Activated CD4-positive, CD25-positive, alpha-beta regulatory T cell treated with anti-CD3 and anti-CD28 coated beads, Interleukin-2, amount 50 U/mL, for 24 hours (primary cell): ENCODE results near the gene PPP1R1B.
A peak's percentile ranks its signal among the peaks of the same experiment; 100 is the strongest.
"Not testable (repeated sequence)": the region's sequence is repeated elsewhere in the genome, so short reads cannot be mapped to it uniquely, and the experiment has no call there.

ENCODE experiments used
- ATAC-seq, 2 donors: fragments of 150-1000 bp; cut with Tn5 transposase; one replicate each; pipeline ENCODE4 v1.10.0; 2021; ENCODE audit warnings: mild to moderate bottlenecking in 1 of 2, moderate library complexity in 1 of 2

Gene PPP1R1B

DNA sequence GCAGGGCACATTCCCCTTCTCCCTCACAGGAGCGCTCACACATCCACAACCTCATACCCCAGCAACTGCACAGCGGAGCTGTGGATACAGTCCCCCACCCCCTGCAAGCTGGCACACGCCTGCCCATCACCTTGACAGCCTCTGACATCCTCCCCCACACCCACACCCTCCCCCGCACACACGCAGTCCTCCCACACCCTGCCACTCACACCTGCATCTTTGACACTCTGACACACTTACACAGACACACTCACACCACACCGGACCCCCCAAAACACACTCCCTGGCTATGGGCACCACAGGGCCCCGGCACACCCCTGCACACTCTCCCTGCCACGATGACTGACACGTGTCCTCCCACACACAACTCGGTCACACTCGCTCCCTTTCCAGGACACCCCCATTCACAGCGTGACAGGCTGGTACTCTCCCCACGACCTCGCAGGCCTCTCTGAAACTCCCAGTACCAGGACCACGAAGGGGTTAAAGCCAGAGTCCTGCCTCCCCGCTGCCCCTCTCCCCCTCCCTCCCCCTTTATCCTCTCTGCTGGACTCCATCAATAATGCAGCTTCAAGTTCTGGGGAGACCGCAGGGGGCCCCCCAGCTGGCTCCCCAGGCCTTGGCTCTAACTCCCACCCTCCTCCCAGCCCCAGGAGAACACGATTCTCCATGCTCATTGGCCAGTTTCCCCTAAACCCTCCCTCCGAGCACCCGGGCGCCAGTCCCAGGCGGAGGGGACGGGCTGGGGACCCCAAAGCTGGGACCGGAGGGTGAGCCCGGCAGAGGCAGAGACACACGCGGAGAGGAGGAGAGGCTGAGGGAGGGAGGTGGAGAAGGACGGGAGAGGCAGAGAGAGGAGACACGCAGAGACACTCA lies at the start of gene PPP1R1B:
TSS of gene PPP1R1B (plus strand) at position 782 of the 876 bp plus-strand sequence. CDS start 441 bp downstream, outside the sequence.
- ATAC-seq = no peak

DNA sequence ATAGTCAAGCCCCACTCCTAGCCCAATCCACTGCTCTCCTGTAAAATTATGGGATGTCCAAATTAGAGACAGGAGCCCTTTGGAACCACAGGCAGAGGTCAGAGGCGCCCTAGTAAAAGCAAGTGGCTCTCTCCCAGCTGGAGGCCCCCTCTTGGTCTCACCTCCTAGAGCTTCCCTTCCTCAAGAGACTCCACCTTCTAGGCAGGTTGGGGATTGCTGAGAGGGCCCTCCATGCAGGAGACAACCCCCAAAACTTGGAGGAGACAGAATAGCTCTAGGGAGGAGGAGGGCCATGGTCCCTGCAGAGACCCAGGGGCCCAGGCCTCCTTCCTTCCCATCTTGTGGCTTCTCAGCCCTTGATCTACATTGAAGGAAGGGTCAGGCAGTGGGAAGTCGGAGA lies 48.5 kb upstream of the PPP1R1B start:
- ATAC-seq = no peak

DNA sequence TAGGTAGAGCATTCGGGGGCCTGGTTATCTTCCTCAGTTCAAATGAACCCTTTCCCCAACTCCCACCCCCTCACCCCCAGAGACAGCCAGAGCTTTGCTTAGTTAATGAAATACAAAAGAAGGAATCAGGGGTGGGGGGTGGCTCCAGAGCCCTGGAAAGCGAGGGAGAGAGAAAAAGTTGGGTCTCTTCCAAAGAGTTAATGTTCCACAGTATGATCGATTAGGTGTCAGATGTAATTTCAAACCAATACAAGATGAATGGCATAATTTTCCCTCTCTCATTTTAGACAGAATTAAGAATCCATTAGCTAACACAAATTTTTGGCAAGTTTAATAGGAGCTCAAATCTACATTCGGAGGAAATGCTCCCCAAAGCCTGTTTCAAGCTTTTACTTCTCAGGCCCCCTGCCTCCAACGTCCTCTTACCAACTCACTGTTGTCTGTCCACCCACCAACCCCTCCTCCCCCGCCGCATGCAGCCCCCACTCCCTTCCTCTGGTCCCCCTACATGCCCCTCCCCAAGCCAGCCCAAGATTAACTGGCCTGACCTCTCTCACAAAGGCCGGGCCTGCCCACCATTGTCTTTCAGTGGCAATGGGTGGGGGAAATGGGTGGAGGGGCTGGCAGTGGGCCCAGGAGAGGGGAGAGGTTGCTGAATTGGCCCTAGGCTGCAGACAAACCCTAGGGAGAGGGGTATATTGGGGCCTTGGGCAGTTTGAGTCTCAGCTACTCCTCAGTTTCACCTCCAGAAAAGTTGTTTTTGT lies 47.3 kb upstream of the PPP1R1B start:
- no peak for ATAC-seq

DNA sequence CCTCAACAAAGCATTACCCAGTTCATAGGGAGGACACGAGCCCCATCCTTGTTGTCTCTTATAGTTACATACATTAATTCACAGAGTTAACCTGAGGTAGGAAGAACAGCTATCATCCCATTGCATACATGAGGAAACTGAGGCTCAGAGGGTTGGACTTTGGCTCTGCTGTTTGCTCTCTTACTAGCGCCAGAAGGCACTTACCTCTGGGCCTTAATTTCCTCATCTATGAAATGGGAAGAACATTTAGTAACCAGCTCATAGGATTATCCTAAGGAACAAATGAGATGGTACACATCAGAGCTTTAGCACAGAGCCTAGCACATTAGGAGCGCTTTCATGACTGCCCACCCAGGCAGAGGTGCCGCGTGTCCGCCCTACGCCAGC lies 46.7 kb upstream of the PPP1R1B start:
- ATAC-seq = no peak

DNA sequence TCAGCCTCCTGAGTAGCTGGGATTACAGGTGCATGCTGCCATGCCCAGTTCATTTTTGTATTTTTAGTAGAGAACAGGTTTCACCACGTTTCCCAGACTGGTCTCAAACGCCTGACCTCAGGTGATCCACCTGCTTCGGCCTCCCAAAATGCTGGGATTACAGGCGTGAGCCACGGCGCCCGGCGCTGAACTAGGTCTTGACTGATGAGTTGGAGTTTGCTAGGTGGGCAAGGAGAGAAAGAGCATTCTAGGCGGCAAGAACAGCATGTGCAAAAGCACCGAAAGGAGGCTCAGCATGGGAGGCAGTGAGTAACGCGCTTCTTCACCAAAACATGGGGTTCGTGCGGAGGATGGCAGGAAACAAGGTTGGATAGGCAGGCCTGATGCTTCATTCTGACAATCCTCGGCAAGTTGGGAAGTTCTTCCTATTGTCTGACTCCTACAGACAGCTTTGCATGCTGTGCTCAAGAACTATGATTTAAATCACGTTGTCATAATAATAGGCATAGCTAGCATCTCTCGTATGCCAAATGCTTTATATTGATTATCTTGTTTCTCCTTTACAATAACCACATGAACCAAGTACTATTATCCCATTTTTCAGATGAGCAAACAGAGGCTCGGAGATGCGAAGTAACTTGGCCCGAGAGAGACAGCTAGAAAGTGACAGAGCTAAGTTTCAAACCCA lies 45.5 kb upstream of the PPP1R1B start:
- ATAC-seq = no peak

DNA sequence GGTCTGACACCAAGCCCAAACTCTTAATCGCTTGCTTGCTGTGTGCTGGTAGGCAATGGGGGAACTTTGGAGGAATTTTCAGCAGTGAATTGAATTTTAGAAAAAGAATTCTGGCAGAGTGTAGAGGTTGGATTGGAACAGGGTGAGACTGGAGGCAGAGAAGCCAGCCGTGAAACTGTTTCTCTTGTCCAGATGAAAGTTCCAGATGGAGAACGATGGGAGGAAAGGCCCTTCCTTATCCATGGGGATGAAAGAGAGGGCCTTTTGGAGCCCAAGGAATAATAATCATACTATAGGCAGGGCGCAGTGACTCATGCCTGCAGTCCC lies 45.0 kb upstream of the PPP1R1B start:
- ATAC-seq = no peak

DNA sequence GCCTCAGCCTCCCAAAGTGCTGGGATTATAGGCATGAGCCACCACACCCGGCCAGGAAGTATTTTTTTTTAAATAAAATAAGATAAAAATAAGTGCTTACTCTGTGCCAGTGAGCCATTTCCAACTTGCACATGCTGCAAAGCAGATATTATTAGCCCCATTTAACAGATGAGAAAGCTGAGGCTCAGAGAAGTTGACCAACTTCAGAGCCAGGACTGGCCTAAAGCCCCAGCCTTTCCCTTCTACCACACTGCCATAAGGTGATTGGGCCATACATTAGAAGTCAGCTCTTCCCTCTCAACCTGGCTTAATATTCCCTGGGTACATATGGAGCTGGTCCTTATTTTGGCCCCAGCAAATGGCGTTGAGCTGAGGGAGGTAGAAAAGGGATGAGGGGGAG lies 44.1 kb upstream of the PPP1R1B start:
- ATAC-seq = no peak

DNA sequence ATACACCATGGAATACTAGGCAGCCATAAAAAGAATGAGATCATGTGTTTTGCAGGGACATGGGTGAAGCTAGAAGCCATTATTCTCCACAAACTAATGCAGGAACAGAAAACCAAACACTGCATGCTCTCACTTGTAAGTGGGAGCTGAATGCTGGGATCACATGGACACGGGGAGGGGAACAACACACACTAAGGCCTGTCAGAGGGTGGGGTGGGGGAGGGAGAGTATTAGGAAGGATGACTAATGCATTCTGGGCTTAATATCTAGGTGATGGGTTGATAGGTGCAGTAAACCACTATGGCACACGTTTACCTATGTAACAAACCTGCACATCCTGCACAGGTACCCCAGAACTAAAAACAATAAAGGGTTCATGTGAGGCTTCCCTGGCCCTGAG lies 36.6 kb upstream of the PPP1R1B start:
- not testable (repeated sequence) for ATAC-seq

DNA sequence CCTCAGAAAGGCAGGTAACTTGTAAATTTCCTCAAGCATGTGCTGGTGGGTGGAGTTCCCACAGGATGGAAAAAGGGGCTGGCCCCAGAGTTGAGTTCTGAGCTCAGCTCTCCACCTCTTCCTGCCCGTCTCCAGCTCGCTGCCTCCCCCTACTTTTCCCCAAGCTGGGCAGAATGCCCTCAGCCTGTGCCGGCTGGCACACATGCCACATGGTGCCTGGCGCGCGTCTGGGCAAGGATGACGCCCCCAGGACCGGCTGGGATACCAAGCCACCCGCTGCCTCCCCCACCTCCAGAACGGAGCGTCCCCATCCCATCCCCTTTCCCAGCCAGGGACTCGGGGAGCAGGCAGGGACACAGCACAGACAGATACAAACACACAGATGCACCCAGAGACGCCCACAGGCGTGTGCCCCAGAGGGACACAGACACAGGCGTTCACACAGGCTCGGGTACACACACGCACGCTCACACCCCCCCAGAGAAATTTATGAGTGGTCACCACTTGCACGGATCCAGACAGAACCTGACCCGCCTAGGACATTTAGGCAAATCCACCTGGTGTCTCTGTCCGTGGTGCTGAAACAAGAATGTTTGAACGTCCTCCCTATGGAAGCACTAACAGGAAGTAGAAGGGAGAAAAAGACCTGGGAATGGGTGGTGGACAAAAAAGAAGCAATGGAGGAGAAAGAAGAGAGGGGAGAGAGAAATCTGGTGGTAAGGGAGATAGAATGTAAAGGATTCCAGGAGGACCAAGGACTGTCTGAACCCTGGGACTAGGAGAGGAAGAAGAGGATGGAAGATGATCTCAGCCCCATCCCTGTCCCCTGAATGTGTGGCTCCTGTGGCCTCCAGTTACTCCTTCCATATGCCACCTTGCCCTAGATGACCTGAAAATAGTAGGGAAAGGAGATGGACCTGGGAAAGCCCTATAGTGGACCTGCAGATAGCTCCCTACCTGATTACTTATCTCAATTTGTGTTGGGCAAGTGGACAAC lies 34.5 kb upstream of the PPP1R1B start:
- ATAC-seq = no peak

DNA sequence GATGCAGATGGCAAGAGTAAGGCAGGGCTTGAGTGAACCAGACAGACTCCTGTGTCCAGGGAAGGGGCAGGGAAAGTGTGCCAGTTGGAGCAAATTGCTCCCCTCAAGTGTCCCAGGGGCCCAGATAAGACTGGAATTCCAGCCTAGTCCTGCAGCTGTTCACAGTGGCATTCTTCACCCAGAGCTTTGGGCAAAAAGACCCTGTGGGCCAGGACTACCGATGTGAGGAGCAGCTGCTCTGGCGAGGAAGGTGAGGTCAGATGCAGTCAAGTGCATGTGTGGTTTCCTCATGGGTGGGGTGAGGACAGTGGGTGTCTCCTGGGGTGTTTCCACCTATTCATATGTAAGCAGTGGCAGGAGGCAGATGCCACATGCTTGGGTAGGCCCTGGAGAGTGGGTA lies 33.4 kb upstream of the PPP1R1B start:
- no peak for ATAC-seq

DNA sequence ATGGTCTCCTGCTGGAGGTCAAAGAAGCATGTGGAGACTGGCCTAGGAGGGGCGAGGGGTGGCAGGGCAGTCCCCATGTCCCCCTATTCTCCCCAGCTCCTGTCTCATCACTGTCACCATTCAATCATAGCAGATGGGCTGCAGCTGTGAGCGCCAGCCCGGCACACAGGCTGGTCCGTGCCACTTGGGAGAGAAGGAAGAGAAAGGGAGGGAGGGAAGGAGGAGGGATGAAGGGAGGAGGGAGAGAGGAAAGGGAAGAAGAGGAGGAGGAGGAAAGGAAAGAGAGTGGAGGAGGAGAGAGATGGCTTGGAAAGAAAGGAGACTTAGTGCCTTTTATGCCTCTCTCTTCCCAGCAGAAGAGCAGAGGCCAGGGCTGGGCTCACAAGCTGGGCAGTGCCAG lies 31.5 kb upstream of the PPP1R1B start:
- no peak for ATAC-seq

DNA sequence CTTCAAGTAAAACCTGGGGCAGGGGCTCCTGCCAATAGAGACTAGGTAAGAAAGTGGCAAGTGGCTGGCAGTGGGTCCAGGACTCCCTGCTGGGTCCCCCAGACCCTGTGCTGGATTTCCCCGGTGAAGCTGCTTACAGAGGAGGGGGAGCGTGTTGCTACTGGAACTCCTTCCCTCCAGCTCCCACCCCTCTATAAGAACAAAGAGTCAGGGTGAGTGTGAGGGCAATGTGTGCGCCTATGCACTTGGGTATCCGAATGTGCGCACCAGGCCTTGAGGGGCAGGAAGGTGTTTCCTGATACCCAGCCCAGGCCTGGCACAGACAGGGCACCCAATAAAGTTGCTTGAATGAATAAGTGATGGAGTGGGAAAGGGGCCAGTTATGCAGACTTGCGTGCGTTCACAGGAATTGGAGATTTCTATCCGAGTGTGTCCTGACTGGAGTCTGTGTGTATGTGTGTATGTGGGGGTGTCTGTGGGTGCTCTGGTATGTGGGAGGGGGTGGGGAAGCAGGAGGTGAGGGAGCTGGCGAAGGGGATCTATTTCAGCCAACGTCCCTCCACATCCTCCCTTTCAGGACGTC lies 30.7 kb upstream of the PPP1R1B start:
- no peak for ATAC-seq

DNA sequence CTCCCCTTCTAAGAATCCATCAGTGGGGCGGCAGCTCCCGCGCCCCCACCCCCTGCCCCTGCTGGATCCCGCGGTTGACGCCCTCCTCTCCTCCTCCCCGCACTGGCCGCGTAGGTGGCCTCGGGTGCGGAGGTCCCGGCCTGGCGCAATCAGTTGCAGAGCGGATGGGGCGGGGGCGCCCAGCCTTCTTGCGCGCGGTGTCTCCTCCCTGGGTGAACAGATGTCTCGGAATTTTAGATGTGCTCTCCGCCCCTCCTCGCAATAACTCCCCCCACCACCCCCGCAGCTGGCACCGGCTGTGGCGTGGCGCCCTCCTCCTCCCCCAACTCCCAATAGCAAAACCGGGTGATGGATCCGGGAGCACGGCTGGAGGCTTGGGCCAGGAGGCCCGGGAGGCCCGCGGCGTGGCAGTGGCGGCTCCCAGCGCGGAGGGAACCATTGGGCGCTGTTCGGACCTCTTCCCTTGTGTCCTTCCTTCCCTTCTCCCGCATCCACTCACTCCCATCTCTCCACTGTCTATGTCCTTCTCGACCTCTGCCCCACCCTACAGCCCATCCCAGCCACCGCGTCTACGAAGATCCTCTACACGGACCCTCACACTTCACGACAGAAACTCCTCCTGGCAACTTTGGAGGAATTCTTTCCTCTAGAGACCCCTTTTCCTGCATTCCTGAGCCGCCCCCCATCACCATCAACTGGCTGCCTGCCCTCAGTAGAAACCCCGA lies 30.0 kb upstream of the PPP1R1B start:
- ATAC-seq = no peak

DNA sequence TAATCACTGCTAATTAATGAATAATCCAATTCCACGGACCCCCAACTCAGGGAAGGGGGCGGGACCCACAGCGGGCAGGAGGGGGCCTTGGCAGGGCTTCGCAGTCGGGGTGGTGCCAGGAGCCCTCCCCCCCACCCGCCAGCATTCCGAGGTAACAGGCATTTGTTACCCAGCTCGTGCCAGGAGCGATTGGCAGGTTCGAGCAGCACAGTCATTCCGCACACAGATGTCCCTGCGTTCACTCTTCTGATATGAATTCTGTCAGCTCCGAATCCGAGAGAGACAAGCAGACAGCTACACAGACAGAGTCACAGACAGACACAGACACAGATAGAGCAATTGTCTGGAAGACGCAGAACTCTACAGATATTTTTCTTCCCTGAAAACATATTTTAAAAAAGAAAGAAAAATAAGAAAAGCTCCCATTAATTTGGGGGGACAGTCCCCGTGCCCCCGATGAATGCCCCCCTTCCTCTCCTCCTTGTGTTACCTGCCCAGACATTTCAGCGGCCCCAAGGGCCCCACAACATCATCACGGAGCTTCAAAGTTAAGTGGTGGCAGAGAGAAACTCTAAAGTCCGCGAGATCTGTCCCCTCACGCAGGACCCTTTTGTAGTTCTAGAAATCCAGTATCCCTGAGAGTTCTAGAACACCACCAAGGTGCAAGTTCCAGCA lies 29.2 kb upstream of the PPP1R1B start:
- peak; percentile 36 to 38 for ATAC-seq

DNA sequence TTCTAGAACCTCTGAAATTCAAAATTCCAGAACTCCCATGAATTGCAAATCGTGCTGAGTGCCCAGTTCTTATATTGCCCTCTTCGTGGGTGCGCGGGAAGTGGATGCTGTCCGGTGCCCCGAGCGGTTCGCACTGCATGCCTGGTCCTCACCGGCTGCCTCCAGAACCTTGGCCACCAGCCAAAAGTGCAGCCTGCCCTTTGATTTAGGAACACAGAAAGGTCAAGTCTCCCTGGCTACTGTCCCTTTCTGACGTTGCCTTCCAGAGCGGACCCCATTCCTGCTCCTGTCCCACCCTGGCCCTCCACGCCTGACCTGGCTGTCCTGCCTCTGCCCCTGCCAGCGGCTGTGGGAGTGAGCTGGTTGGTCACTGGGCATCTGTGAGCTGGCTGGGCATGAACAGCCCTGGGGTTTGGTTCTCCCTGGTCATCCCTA lies 28.7 kb upstream of the PPP1R1B start:
- no peak for ATAC-seq

DNA sequence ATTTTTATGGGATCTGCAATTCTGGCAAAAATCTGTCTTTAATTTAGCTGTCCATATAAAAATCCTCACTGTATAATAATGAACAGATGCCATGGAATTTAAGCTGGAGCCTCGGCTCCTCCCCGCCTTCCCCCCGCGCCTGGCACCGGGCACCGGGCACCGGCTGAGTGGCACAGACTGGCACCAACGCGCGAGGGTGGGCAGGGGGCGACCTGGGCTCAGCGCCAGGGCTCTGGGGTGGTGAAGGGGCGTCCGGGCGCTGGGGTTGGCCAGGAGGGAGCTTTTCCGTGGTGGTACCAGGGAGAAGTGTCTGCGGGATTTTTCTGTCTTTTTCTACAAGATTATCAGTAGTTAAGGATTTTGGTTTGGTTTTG lies 28.1 kb upstream of the PPP1R1B start:
- no peak for ATAC-seq

DNA sequence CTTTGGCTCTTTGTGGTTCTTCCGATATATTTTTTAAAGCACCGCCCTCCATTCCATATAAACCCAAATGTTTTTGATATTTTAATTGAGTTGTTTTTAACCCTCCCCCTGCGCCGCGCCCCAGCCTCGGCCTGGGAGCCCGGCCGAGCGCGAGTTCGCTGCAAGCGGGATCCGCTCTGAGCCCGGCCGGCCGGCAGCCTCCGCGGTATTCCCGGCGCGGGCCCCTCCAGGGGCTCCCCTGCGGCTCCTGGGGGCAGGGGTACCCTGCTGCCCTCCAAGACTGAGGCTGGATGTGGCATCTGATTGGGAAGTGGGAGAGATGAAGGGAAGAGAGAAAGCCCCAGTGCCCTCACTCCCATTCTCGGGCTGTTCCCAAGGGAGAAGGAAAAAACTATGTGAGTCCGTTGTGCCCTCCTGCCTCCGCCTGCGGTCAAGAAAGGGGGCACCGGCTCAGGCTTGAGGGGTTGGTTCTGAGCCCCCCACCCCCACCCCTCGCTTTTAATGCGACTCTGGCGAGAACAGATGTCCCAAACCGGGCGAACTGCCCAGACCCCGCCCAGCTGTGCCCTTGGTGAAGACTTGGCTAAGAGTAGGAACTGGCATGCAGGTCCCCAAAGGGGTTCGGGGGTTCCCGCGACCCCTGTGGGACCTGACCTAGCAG lies 27.6 kb upstream of the PPP1R1B start:
- ATAC-seq = no peak

DNA sequence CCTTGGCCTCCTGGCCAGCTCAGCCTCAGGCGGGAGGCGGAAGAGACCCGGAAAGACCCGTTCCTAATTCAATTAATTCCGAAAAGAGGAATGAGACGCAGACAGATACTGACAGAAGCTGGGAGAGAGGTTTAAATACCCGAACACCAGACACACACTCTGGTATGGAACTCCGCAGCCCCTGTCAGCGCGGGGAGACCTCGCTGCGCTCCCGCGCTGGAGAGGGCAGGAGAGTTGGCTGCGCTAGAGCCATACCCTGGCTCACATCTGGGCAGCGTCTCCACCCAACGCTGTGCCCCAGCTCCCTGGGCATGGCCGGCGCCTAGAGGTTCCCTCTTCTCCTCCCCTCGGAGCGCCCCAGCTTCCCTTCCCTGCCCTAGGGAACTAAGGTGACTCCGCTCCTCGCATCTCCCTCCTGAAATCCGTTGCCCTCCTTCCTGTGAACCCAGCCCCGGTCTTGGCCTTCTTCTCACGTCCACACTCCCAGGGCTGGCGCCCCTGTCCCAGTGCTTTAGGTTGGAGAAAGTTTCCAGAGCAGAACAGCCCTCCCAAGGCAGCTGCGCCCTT lies 27.0 kb upstream of the PPP1R1B start:
- peak in 1 of 2 donors; percentile 30 for ATAC-seq

DNA sequence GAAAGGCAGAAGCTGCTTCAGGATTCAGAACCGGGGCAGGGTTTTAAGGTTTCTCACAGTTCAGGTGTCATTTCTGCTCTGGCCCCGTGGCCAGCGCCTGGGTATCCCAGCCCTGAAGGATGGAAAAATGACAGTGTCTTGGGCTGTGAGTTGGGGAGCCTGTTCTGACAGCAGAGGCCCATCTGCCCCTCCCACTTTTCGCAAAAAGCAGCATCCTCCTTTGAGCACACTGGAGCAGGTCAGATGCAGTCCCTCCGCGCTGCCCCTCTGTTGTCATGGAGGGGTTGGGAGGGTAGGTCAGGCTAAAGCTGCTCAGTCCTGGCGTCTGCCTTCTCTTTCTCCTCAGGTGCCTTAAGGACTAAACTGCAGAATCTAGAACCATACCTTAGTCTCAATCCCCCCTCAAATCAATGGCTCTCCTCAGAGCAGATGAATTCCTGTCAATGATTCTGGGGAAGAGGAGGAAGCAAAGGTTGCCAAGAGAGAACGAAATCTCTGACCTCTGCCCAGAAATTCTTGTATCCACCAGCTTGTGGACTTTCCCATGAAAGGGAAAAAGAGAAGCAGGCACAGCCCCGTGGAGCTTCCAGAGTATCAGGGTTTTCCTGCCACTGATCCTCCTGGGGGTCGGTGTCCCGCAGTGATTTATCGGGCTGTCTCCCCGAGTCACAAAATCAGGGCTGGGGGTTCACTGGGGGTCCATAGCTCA lies 26.3 kb upstream of the PPP1R1B start:
- ATAC-seq = no peak
